Endothelial cell of umbilical vein (primary cell): Measurements from ENCODE around the gene STK24. TPM values are rescaled to one million over a fixed set of nuclear protein-coding genes. Genes with fewer than 3 reads are reported as not detected.
A peak's percentile ranks its signal among the peaks of the same experiment; 100 is the strongest.

Source experiments
- BruUV-seq: library from RNA; stranded (reverse); fragments of 400-500 nt; replicated peaks from 2 replicates; lab custom pipeline; 2021; lab: Mats Ljungman, UMichigan
- CTCF ChIA-PET: fragments of 300-600, 350-600 bp; sonication (Branson Sonifier 250); formaldehyde crosslinking; loops from one replicate; lab custom pipeline; 2021; ENCODE audit warnings: antibody characterized with exemption, inconsistent platforms; lab: Charles Lee
- POLR2A ChIA-PET: fragments of 300-600, 350-600 bp; sonication (Branson Sonifier 250); formaldehyde crosslinking; loops from one replicate; lab custom pipeline; 2021; ENCODE audit warnings: antibody characterized with exemption, inconsistent platforms; lab: Charles Lee
- DNase-seq: peaks from one replicate; pipeline ENCODE4 v3.0.0-alpha.2; 2011; ENCODE audit warnings: low read depth, low spot score
- FAIRE-seq: peaks from 2 replicates; lab custom pipeline; 2011; peaks lifted over from hg19 to GRCh38; lab: Jason Lieb, UNC
- H2AFZ ChIP-seq: 2 replicates; pipeline ENCODE4 v1.6.0; 2012; ENCODE audit warnings: low read depth, low read length, control low read depth, inconsistent platforms
- H3K27ac ChIP-seq: 2 replicates; pipeline ENCODE4 v1.5.1; 2011; ENCODE audit warnings: low read depth, mild to moderate bottlenecking, control low read depth, low read length, moderate library complexity; ENCODE audit not compliant: insufficient read depth
- H3K27me3 ChIP-seq, 2 experiments: 2 replicates each; pipeline versions ENCODE4 v1.6.0 to v1.6.1; 2011; ENCODE audit warnings: low read length in 2 of 2, mixed read lengths in 1 of 2; ENCODE audit not compliant: control insufficient read depth in 2 of 2, insufficient read depth in 2 of 2
- H3K36me3 ChIP-seq, 2 experiments: 2 replicates in 1 of 2; 3 replicates in 1 of 2; pipeline ENCODE4 v1.5.1; 2011; ENCODE audit warnings: low read length in 2 of 2, mild to moderate bottlenecking in 1 of 2, moderate library complexity in 1 of 2; ENCODE audit not compliant: control insufficient read depth in 2 of 2, insufficient read depth in 2 of 2; ENCODE audit errors: extremely low read depth in 1 of 2
- H3K4me1 ChIP-seq: 3 replicates; pipeline ENCODE4 v1.5.1; 2011; ENCODE audit warnings: mild to moderate bottlenecking, low read length; ENCODE audit not compliant: control insufficient read depth, insufficient read depth; ENCODE audit errors: extremely low read depth
- H3K4me2 ChIP-seq: 2 replicates; pipeline ENCODE4 v1.6.1; 2011; ENCODE audit warnings: low read length, control low read depth, mixed read lengths; ENCODE audit not compliant: insufficient read depth
- H3K4me3 ChIP-seq, 3 experiments: fragments of 200-600 bp in 1 of 3; sonication (generic), shearing (Covaris generic) in 1 of 3; replicated peaks in 1 of 3; 2 replicates each; pipeline ENCODE4 v1.5.1; 2011 to 2016; ENCODE audit warnings: control low read depth in 3 of 3, low read length in 3 of 3, mild to moderate bottlenecking in 2 of 3, inconsistent platforms in 1 of 3, low read depth in 1 of 3, moderate library complexity in 1 of 3; ENCODE audit not compliant: insufficient read depth in 1 of 3
- H3K79me2 ChIP-seq: 2 replicates; pipeline ENCODE4 v1.6.0; 2012; ENCODE audit warnings: low read length, inconsistent platforms; ENCODE audit not compliant: control insufficient read depth, insufficient read depth
- H3K9ac ChIP-seq: replicated peaks from 2 replicates; pipeline ENCODE3; 2011; ENCODE audit warnings: low read length, control low read depth; ENCODE audit not compliant: insufficient read depth; ENCODE audit errors: extremely low read depth
- H3K9me1 ChIP-seq: replicated peaks from 3 replicates; pipeline ENCODE4 v1.6.0; 2011; ENCODE audit warnings: mild to moderate bottlenecking, low read length; ENCODE audit not compliant: control insufficient read depth, insufficient read depth; ENCODE audit errors: extremely low read depth
- H3K9me3 ChIP-seq: replicated peaks from 2 replicates; pipeline ENCODE4 v1.5.1; 2012; ENCODE audit warnings: low read length, inconsistent platforms; ENCODE audit not compliant: control insufficient read depth, insufficient read depth
- H4K20me1 ChIP-seq: replicated peaks from 2 replicates; pipeline ENCODE3; 2011; ENCODE audit warnings: mild to moderate bottlenecking, low read length; ENCODE audit not compliant: control insufficient read depth, insufficient read depth; ENCODE audit errors: extremely low read depth
- EZH2 ChIP-seq: IDR thresholded peaks from 2 replicates; pipeline ENCODE4 v1.6.1; 2012; ENCODE audit warnings: borderline replicate concordance, low read depth, mild to moderate bottlenecking, moderate library complexity, low read length, inconsistent platforms; ENCODE audit not compliant: severe bottlenecking
- FOS ChIP-seq: IDR thresholded peaks from 2 replicates; pipeline ENCODE4 v1.6.1; 2011; ENCODE audit warnings: mild to moderate bottlenecking, low read length, moderate library complexity, borderline replicate concordance; ENCODE audit not compliant: insufficient read depth
- GATA2 ChIP-seq: IDR thresholded peaks from 2 replicates; pipeline ENCODE4 v1.7.0; 2011; ENCODE audit warnings: low read depth, mild to moderate bottlenecking, moderate library complexity, mixed read lengths, low read length; ENCODE audit not compliant: insufficient read length, insufficient read depth
- JUN ChIP-seq: IDR thresholded peaks from 2 replicates; pipeline ENCODE4 v1.6.1; 2011; ENCODE audit warnings: borderline replicate concordance, low read depth; ENCODE audit not compliant: insufficient read length, insufficient read depth
- MYC ChIP-seq: IDR thresholded peaks from one replicate; pipeline ENCODE4 v1.6.1; 2011; ENCODE audit warnings: mild to moderate bottlenecking, low read depth, low read length
- POLR2A ChIP-seq: IDR thresholded peaks from 2 replicates; pipeline ENCODE4 v1.6.1; 2012; ENCODE audit warnings: low read depth, mild to moderate bottlenecking, control low read depth, low read length
- POLR2AphosphoS5 ChIP-seq: IDR thresholded peaks from 2 replicates; pipeline ENCODE4 v1.6.1; 2012; ENCODE audit warnings: low read depth, mild to moderate bottlenecking, control low read depth, low read length, moderate library complexity; ENCODE audit not compliant: insufficient read depth
- dilution Hi-C: fragments of 300-500 bp; cut with MboI; formaldehyde crosslinking; loops from one replicate; pipeline ENCODE4 v1.15.0; 2019; ENCODE audit warnings: low sequenced_read_pairs; ENCODE audit not compliant: extremely low pct_ligation_motif_present
- intact Hi-C: fragments of 100-400 bp; cut with micrococcal nuclease; formaldehyde crosslinking; loops from one replicate; pipeline ENCODE4 v1.10.0; 2022
- polyA plus RNA-seq, 4 experiments: library from polyadenylated mRNA; depleted of rRNA in 3 of 4; stranded (reverse) in 3 of 4; unstranded in 1 of 4; fragments of >200 nt; gene quantifications; 2 replicates each; pipeline versions ENCODE4 v1.2.1 to v1.2.3, GENCODE V29; 2011 to 2012; ENCODE audit warnings: missing spikeins in 1 of 4
- total RNA-seq: library from RNA; stranded (reverse); gene quantifications from 2 replicates; pipeline ENCODE4 v1.2.3, GENCODE V29; 2021
- TF ChIP-seq, protein P1 (sequence below), 2 donors: IDR thresholded peaks; 1 replicate in 1 of 2; 2 replicates in 1 of 2; pipeline ENCODE4 v1.5.1; 2011; ENCODE audit warnings: low read length in 2 of 2, mild to moderate bottlenecking in 2 of 2, moderate library complexity in 2 of 2, control low read depth in 1 of 2, inconsistent platforms in 1 of 2, low read depth in 1 of 2; ENCODE audit not compliant: insufficient read depth in 1 of 2; ENCODE audit errors: extremely low read depth in 1 of 2

Gene STK24
- total and polyA plus RNA-seq, 2 donors (not counting 3 experiments of a cell fraction or from before 2014, with no cell fraction given): 43.3 to 100 TPM

GRCh38 chr13:98478189-98479129 is 98.4 kb downstream of the STK24 start:
- H3K4me3 ChIP-seq: no peak overlapping the region
- CTCF ChIA-PET: interaction anchor here (1.4 to 1.5 kb wide), 2 partner anchors 17 to 119 kb away, joined by 3 to 4 read pairs; no protein-coding TSS in a partner anchor
- POLR2A ChIA-PET: no interaction called here
- intact Hi-C loops (no loop called here), dilution Hi-C loops (no loop called here)
- H3K9ac ChIP-seq: no peak overlapping the region
- H3K27ac ChIP-seq: peak overlapping the region; percentile 91
- H3K4me1 ChIP-seq: peaks cover 47% of the 10 kb centered on the region
- H3K79me2 ChIP-seq: peaks cover 66% of the 10 kb centered on the region
- no peak overlapping the region for H3K4me2 ChIP-seq
- peaks cover 0 to 10% of the 10 kb centered on the region in 2 experiments for H3K36me3 ChIP-seq
- BruUV-seq: no TSS peak
- no peak for TF ChIP-seq MYC
- no peak for TF ChIP-seq POLR2AphosphoS5
- no peak for TF ChIP-seq GATA2
- TF ChIP-seq POLR2A: no peak
- TF ChIP-seq FOS: no peak
- TF ChIP-seq, protein P1, sequence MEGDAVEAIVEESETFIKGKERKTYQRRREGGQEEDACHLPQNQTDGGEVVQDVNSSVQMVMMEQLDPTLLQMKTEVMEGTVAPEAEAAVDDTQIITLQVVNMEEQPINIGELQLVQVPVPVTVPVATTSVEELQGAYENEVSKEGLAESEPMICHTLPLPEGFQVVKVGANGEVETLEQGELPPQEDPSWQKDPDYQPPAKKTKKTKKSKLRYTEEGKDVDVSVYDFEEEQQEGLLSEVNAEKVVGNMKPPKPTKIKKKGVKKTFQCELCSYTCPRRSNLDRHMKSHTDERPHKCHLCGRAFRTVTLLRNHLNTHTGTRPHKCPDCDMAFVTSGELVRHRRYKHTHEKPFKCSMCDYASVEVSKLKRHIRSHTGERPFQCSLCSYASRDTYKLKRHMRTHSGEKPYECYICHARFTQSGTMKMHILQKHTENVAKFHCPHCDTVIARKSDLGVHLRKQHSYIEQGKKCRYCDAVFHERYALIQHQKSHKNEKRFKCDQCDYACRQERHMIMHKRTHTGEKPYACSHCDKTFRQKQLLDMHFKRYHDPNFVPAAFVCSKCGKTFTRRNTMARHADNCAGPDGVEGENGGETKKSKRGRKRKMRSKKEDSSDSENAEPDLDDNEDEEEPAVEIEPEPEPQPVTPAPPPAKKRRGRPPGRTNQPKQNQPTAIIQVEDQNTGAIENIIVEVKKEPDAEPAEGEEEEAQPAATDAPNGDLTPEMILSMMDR (IDR thresholded peaks at IDR 0.05; ENCODE audit: extremely low read depth in 1 of 2, insufficient read depth in 1 of 2, low read depth in 1 of 2, low read length in 2 of 2): no peak
- TF ChIP-seq JUN: no peak
- no peak for TF ChIP-seq EZH2
- H4K20me1 ChIP-seq: no peaks in the 10 kb centered on the region
- no peak overlapping the region for H2AFZ ChIP-seq
- DNase-seq (peak; percentile 24), FAIRE-seq (peak; percentile 46)
- no peaks in the 10 kb centered on the region for H3K9me1 ChIP-seq
- no peaks in the 10 kb centered on the region for H3K27me3 ChIP-seq
- no peaks in the 10 kb centered on the region for H3K9me3 ChIP-seq
